ENCODE data around the gene PPP5C.

Gene PPP5C

DNA sequence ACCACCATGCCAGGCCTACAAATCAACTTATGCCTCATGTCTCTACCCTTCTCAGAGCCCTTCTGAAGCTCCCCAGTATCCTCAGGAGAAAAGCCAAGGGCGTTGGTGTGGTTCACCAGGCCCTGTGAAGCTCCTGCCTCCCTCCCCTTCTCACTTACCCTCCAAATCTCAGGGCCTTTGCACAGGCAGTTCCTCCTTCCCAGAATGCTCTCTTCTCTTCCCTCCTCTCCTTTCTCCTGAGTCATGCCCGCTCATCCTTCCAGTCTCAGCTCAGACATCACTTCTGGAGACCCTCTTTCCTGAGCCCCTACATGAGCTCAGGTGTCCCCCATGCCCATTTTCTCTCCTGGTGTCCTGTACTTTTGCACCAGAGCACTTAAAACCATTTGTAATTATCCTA, 29.5 kb upstream of the PPP5C start:
- Histone ChIP-seq H3K14ac (ENCODE audit: low read length) (no peak overlapping the region), H4K8ac (ENCODE audit: low read depth, low read length) (no peak overlapping the region), H2AK5ac (ENCODE audit: low read length) (no peak overlapping the region), H3K18ac (ENCODE audit: low read length) (no peak overlapping the region), H2AFZ (ENCODE audit: insufficient read depth, low read length, poor library complexity) (no peak overlapping the region), H4K91ac (ENCODE audit: low read depth, low read length) (no peak overlapping the region), H4K12ac (ENCODE audit: low read depth, low read length) (no peak overlapping the region), H3K79me1 (ENCODE audit: low read length) (no peaks in the 10 kb centered on the region), H3K23ac (ENCODE audit: low read length) (no peak overlapping the region), H3K36me3 (ENCODE audit: control insufficient read depth in 1 of 2, insufficient read depth in 2 of 2, low read length in 2 of 2) (no peaks in the 10 kb centered on the region), H3K4ac (ENCODE audit: low read depth, low read length) (no peak overlapping the region), H3K9me3 (ENCODE audit: insufficient read depth, low read depth, low read length) (peaks cover 2% of the 10 kb centered on the region), H2BK12ac (ENCODE audit: low read length) (no peak overlapping the region), H3K9ac (ENCODE audit: low read length) (no peak overlapping the region), H3K4me1 (ENCODE audit: control insufficient read depth in 1 of 2, insufficient read depth in 2 of 2, low read length in 2 of 2) (no peaks in the 10 kb centered on the region), H2BK120ac (ENCODE audit: insufficient read depth, low read length, poor library complexity) (no peak overlapping the region), H3K27me3 (ENCODE audit: insufficient read depth, low read length) (no peaks in the 10 kb centered on the region), H3K27ac (ENCODE audit: low read depth, low read length) (no peak overlapping the region), H2BK5ac (ENCODE audit: low read depth, low read length, poor library complexity) (no peak overlapping the region), H3K4me3 (ENCODE audit: low read depth, low read length) (no peak overlapping the region), H3K79me2 (ENCODE audit: control insufficient read depth, insufficient read depth, low read length, poor library complexity) (no peaks in the 10 kb centered on the region), H3K4me2 (ENCODE audit: low read length) (no peak overlapping the region)
- no CpG with 5 or more reads among the region's 2 CpGs for WGBS (ENCODE audit: extremely low coverage, insufficient coverage, insufficient read length)
- DNase-seq: no peak

GRCh38 chr19:46319613-46320012, 27.3 kb upstream of the PPP5C start:
- Histone ChIP-seq H3K79me1 (ENCODE audit: low read length) (no peaks in the 10 kb centered on the region), H3K14ac (ENCODE audit: low read length) (no peak overlapping the region), H2BK5ac (ENCODE audit: low read depth, low read length, poor library complexity) (no peak overlapping the region), H3K4me2 (ENCODE audit: low read length) (no peak overlapping the region), H3K79me2 (ENCODE audit: control insufficient read depth, insufficient read depth, low read length, poor library complexity) (no peaks in the 10 kb centered on the region), H3K27me3 (ENCODE audit: insufficient read depth, low read length) (no peaks in the 10 kb centered on the region), H4K12ac (ENCODE audit: low read depth, low read length) (no peak overlapping the region), H2AK5ac (ENCODE audit: low read length) (no peak overlapping the region), H3K23ac (ENCODE audit: low read length) (no peak overlapping the region), H3K4me1 (ENCODE audit: control insufficient read depth in 1 of 2, insufficient read depth in 2 of 2, low read length in 2 of 2) (no peaks in the 10 kb centered on the region), H3K36me3 (ENCODE audit: control insufficient read depth in 1 of 2, insufficient read depth in 2 of 2, low read length in 2 of 2) (no peaks in the 10 kb centered on the region), H2AFZ (ENCODE audit: insufficient read depth, low read length, poor library complexity) (no peak overlapping the region), H3K4ac (ENCODE audit: low read depth, low read length) (no peak overlapping the region), H4K8ac (ENCODE audit: low read depth, low read length) (no peak overlapping the region), H3K9me3 (ENCODE audit: insufficient read depth, low read depth, low read length) (peaks cover 2% of the 10 kb centered on the region), H3K4me3 (ENCODE audit: low read depth, low read length) (no peak overlapping the region), H3K27ac (ENCODE audit: low read depth, low read length) (no peak overlapping the region), H2BK120ac (ENCODE audit: insufficient read depth, low read length, poor library complexity) (no peak overlapping the region), H3K18ac (ENCODE audit: low read length) (no peak overlapping the region), H2BK12ac (ENCODE audit: low read length) (no peak overlapping the region), H3K9ac (ENCODE audit: low read length) (no peak overlapping the region), H4K91ac (ENCODE audit: low read depth, low read length) (no peak overlapping the region)
- no CpG with 5 or more reads among the region's 6 CpGs for WGBS (ENCODE audit: extremely low coverage, insufficient coverage, insufficient read length)
- DNase-seq: no peak

- Histone ChIP-seq H2AK5ac (ENCODE audit: low read length) (no peak overlapping the region), H3K14ac (ENCODE audit: low read length) (no peak overlapping the region)
Measured at GRCh38 chr19:46320559-46320958, 26.3 kb upstream of the PPP5C start.

DNA sequence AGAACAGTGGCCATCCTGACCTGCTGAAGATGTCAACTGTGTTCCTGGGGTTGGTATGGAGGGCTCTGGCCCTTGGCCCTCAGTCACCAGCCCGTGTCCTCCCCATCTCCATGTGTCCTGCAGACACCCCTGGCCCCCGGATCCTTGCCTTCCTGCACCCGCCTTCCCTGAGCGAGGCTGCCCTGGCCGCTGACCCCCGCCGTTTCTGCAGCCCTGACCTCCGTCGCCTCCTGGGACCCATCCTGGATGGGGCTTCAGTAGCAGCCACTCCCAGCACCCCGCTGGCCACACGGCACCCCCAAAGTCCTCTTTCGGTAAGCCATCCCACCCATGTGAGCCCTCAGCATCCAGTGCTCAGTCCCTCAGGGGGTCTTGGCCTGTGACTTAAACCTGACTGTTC, 25.2 kb upstream of the PPP5C start:
- H3K27ac ChIP-seq (ENCODE audit: low read depth, low read length): no peak overlapping the region
- WGBS (ENCODE audit: extremely low coverage, insufficient coverage, insufficient read length): no CpG with 5 or more reads among the region's 12 CpGs
- H3K4me1 ChIP-seq (ENCODE audit: control insufficient read depth in 1 of 2, insufficient read depth in 2 of 2, low read length in 2 of 2): no peaks in the 10 kb centered on the region

More at GRCh38 chr19:46320559-46320958, 26.3 kb upstream of the PPP5C start:
- H3K18ac ChIP-seq (ENCODE audit: low read length): no peak overlapping the region
- H2BK120ac ChIP-seq (ENCODE audit: insufficient read depth, low read length, poor library complexity): no peak overlapping the region
- H4K8ac ChIP-seq (ENCODE audit: low read depth, low read length): no peak overlapping the region
- peaks cover 2% of the 10 kb centered on the region for H3K9me3 ChIP-seq (ENCODE audit: insufficient read depth, low read depth, low read length)
- no peak overlapping the region for H3K9ac ChIP-seq (ENCODE audit: low read length)
- no peak overlapping the region for H4K91ac ChIP-seq (ENCODE audit: low read depth, low read length)
- no peak overlapping the region for H2BK12ac ChIP-seq (ENCODE audit: low read length)
- H3K79me1 ChIP-seq (ENCODE audit: low read length): no peaks in the 10 kb centered on the region
- H3K4me1 ChIP-seq (ENCODE audit: control insufficient read depth in 1 of 2, insufficient read depth in 2 of 2, low read length in 2 of 2): no peaks in the 10 kb centered on the region
- H2AFZ ChIP-seq (ENCODE audit: insufficient read depth, low read length, poor library complexity): no peak overlapping the region
- no peaks in the 10 kb centered on the region for H3K79me2 ChIP-seq (ENCODE audit: control insufficient read depth, insufficient read depth, low read length, poor library complexity)
- H4K12ac ChIP-seq (ENCODE audit: low read depth, low read length): no peak overlapping the region
- DNase-seq: no peak
- no peak overlapping the region for H3K4me2 ChIP-seq (ENCODE audit: low read length)
- WGBS (ENCODE audit: extremely low coverage, insufficient coverage, insufficient read length): no CpG with 5 or more reads among the region's 5 CpGs
- H3K36me3 ChIP-seq (ENCODE audit: control insufficient read depth in 1 of 2, insufficient read depth in 2 of 2, low read length in 2 of 2): peaks cover 0 to 2% of the 10 kb centered on the region in 2 experiments
- no peak overlapping the region for H3K4ac ChIP-seq (ENCODE audit: low read depth, low read length)
- H2BK5ac ChIP-seq (ENCODE audit: low read depth, low read length, poor library complexity): no peak overlapping the region
- H3K27me3 ChIP-seq (ENCODE audit: insufficient read depth, low read length): no peaks in the 10 kb centered on the region
- H3K27ac ChIP-seq (ENCODE audit: low read depth, low read length): no peak overlapping the region
- H3K23ac ChIP-seq (ENCODE audit: low read length): no peak overlapping the region
- H3K4me3 ChIP-seq (ENCODE audit: low read depth, low read length): no peak overlapping the region

More for the DNA sequence above, 25.2 kb upstream of the PPP5C start:
- Histone ChIP-seq H3K4ac (ENCODE audit: low read depth, low read length) (no peak overlapping the region), H3K18ac (ENCODE audit: low read length) (no peak overlapping the region), H2BK120ac (ENCODE audit: insufficient read depth, low read length, poor library complexity) (no peak overlapping the region), H3K4me2 (ENCODE audit: low read length) (no peak overlapping the region), H3K9ac (ENCODE audit: low read length) (no peak overlapping the region), H3K36me3 (ENCODE audit: control insufficient read depth in 1 of 2, insufficient read depth in 2 of 2, low read length in 2 of 2) (peaks cover 0 to 2% of the 10 kb centered on the region in 2 experiments), H3K79me2 (ENCODE audit: control insufficient read depth, insufficient read depth, low read length, poor library complexity) (no peaks in the 10 kb centered on the region), H3K9me3 (ENCODE audit: insufficient read depth, low read depth, low read length) (peaks cover 2% of the 10 kb centered on the region), H4K91ac (ENCODE audit: low read depth, low read length) (no peak overlapping the region), H4K8ac (ENCODE audit: low read depth, low read length) (no peak overlapping the region), H3K27me3 (ENCODE audit: insufficient read depth, low read length) (no peaks in the 10 kb centered on the region), H3K79me1 (ENCODE audit: low read length) (no peaks in the 10 kb centered on the region), H3K23ac (ENCODE audit: low read length) (no peak overlapping the region), H4K12ac (ENCODE audit: low read depth, low read length) (no peak overlapping the region), H2BK12ac (ENCODE audit: low read length) (no peak overlapping the region), H2AK5ac (ENCODE audit: low read length) (no peak overlapping the region), H3K4me3 (ENCODE audit: low read depth, low read length) (no peak overlapping the region), H2AFZ (ENCODE audit: insufficient read depth, low read length, poor library complexity) (no peak overlapping the region), H2BK5ac (ENCODE audit: low read depth, low read length, poor library complexity) (no peak overlapping the region), H3K14ac (ENCODE audit: low read length) (no peak overlapping the region)
- no peak for DNase-seq
